Karpas-422 (cell line): ENCODE results near the gene ZNF619. TPM values are rescaled to one million over a fixed set of nuclear protein-coding genes. Genes with fewer than 3 reads are reported as not detected.

ENCODE experiments used
- DNase-seq: peaks from one replicate; pipeline ENCODE4 v3.0.0-alpha.2; 2015
- H2AFZ ChIP-seq: fragments of 200-600 bp; sonication (generic); 2 replicates; pipeline ENCODE4 v1.6.1; 2014; ENCODE audit warnings: antibody characterized with exemption, low read length, mixed read lengths
- H3K27ac ChIP-seq: fragments of 200-600 bp; sonication (generic); 2 replicates; pipeline ENCODE4 v1.5.1; 2014; ENCODE audit warnings: mild to moderate bottlenecking, low read length, moderate library complexity
- H3K27me3 ChIP-seq: fragments of 200-600 bp; sonication (generic); 2 replicates; pipeline ENCODE4 v1.6.1; 2014; ENCODE audit warnings: low read length, mixed read lengths
- H3K36me3 ChIP-seq: fragments of 200-600 bp; sonication (generic); 2 replicates; pipeline ENCODE4 v1.6.1; 2014; ENCODE audit warnings: low read length, mixed read lengths; ENCODE audit not compliant: insufficient read depth
- H3K4me1 ChIP-seq: fragments of 200-600 bp; sonication (generic); 2 replicates; pipeline ENCODE4 v1.6.1; 2014; ENCODE audit warnings: mild to moderate bottlenecking, low read length, mixed read lengths
- H3K4me2 ChIP-seq: fragments of 200-600 bp; sonication (generic); 2 replicates; pipeline ENCODE4 v1.6.1; 2014; ENCODE audit warnings: low read length, low read depth, mild to moderate bottlenecking; ENCODE audit not compliant: poor library complexity, severe bottlenecking
- H3K4me3 ChIP-seq: fragments of 200-600 bp; sonication (generic); 2 replicates; pipeline ENCODE4 v1.5.1; 2014; ENCODE audit warnings: mild to moderate bottlenecking, antibody characterized with exemption, low read length, mixed read lengths
- H3K79me2 ChIP-seq: fragments of 200-600 bp; sonication (generic); 2 replicates; pipeline ENCODE4 v1.6.1; 2014; ENCODE audit warnings: mild to moderate bottlenecking, low read length, mixed read lengths
- H3K9ac ChIP-seq: fragments of 200-600 bp; sonication (generic); 2 replicates; pipeline ENCODE4 v1.6.0; 2014; ENCODE audit warnings: low read length
- H3K9me2 ChIP-seq: fragments of 200-600 bp; sonication (generic), shearing (Covaris generic); replicated peaks from 2 replicates; pipeline ENCODE4 v1.6.0; 2014; ENCODE audit warnings: mild to moderate bottlenecking, low read length, moderate library complexity; ENCODE audit not compliant: insufficient read depth
- H3K9me3 ChIP-seq: fragments of 300-700, 200-600 bp; sonication (generic); 2 replicates; pipeline ENCODE4 v1.6.1; 2014; ENCODE audit warnings: low read length, mixed read lengths
- H4K20me1 ChIP-seq: fragments of 200-600 bp; sonication (generic); 2 replicates; pipeline ENCODE4 v1.6.1; 2014; ENCODE audit warnings: mild to moderate bottlenecking, antibody characterized with exemption, low read length, low read depth; ENCODE audit not compliant: insufficient read depth
- total RNA-seq: library from RNA; depleted of rRNA; stranded (reverse); fragments of >200 nt; shearing (Covaris generic); gene quantifications from 2 replicates; pipeline ENCODE4 v1.2.3, GENCODE V29; 2014; ENCODE audit warnings: low replicate concordance

The ZNF619 gene
- total RNA-seq, 1 experiment from 2014 or later: 13.3 TPM

DNA sequence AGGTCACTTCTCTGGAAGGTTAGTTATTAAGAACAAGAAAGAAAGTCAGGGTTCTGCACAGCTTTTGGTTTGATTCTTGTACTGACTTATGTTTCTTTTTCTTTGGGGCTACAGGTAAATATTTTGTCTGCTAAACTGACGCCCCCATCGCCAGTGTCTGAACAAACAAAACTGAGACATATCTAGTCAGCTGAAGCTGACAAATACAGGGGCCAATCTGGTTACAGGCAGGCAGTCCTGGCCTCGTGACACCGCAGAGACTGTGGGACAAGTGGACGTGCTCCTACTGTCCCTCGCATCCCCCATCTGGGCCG, 24.4 kb upstream of the ZNF619 start:
- DNase-seq: no peak
- no peaks in the 10 kb centered on the region for H3K27me3 ChIP-seq
- H2AFZ ChIP-seq: peak overlapping the region; percentile 89
- peaks cover 31% of the 10 kb centered on the region for H3K4me1 ChIP-seq
- H3K9me3 ChIP-seq: no peaks in the 10 kb centered on the region
- peak overlapping the region; percentile 80 for H3K4me3 ChIP-seq
- peak overlapping the region; percentile 74 for H3K9ac ChIP-seq
- H3K27ac ChIP-seq: no peak overlapping the region; the same call in 1 of the 2 replicates
- H3K36me3 ChIP-seq: no peaks in the 10 kb centered on the region
- H3K4me2 ChIP-seq: peak overlapping the region; percentile 85
- no peaks in the 10 kb centered on the region for H3K9me2 ChIP-seq
- H4K20me1 ChIP-seq: no peaks in the 10 kb centered on the region; the same call in 1 of the 2 replicates
- peaks cover 8% of the 10 kb centered on the region for H3K79me2 ChIP-seq

DNA sequence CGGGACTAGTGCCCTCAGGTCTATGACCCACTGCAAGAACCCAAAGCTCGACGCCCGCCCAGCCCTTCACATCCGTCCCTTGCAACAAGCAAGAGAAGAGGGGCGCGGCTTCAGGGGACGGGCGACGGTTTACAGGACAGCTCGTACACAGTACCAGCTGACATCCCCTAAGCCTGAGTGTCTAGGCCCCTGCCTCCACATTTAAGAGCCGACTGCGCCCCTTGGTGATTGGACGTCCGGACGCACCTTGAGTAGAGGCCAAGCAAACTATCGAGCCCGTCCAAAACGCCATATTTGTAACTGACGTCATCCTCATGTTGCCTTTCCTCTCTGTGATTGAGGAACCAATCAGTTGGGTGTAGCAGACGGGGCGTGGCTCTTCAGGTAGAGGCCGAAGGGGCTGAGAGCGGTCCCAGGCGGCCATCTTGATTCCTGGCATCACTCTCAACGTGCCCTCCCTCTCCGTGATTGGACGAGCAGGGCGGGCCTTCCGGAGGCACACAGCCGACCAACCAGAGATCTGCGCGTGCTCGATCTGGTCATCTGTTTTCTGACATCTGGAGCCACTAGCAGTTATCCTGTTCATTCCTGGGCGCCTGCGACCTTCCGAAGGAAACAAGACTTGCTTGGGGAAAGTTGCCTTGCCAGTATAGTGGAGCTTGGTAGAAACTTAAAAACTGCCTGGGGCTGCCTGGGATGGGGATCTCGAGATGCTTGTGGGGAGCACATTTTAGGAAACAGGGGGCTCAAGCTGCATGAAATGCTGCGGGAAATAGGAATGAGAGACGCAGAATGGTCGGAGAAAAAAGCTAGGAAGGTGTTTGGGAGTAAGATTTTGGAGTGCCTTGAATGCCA, 23.8 kb upstream of the ZNF619 start:
- Histone ChIP-seq H3K4me2 (peak overlapping the region; percentile 94), H3K9ac (peak overlapping the region; percentile 74), H3K36me3 (peaks cover 4% of the 10 kb centered on the region; the same call in 1 of the 2 replicates), H3K4me3 (peak overlapping the region; percentile 80), H2AFZ (peak overlapping the region; percentile 89), H3K4me1 (peaks cover 33% of the 10 kb centered on the region), H3K27me3 (no peaks in the 10 kb centered on the region), H3K9me2 (no peaks in the 10 kb centered on the region), H4K20me1 (peaks cover 5% of the 10 kb centered on the region; the same call in 1 of the 2 replicates), H3K9me3 (no peaks in the 10 kb centered on the region), H3K27ac (no peak overlapping the region; the same call in 1 of the 2 replicates), H3K79me2 (peaks cover 14% of the 10 kb centered on the region)
- DNase-seq: peak; percentile 99

DNA sequence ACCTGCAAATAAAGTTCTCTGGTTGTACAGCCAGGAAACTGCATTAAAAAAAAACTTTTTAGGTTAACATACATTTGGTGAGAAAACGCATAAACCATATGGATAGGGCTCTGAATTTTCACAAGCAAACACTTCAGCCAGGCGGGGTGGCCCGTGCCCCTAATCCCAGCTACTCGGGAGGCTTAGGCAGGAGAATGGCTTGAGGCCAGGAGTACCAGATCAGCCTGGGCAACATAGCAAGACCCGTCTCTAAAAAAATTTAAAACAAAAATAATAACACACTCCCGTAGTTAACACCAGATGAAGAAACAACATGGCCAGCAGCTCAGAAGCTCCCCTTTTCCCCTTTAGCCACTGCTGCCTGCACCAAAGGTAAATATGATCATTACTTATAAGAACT, 23.0 kb upstream of the ZNF619 start:
- H3K4me3 ChIP-seq: peak overlapping the region; percentile 80

DNA sequence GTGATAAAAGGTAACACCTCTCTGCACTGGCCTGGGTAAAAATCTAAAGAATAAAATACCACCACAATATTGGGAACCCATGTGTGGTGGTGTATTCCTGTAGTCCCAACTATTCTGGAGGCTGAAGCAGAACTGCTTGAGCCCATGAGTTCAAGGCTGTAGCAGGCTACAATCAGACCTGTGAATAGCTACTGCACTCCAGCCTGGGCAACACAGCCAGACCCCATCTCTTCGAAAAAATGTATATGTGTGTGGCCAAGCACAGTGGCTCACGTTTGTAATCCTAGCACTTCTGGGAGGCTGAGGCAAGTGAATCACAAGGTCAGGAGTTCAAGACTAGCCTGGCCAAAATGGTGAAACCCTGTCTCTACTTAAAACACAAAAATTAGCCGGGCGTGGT, 21.6 kb upstream of the ZNF619 start:
- H3K27ac ChIP-seq: no peak overlapping the region
- no peaks in the 10 kb centered on the region for H3K9me3 ChIP-seq
- H3K4me3 ChIP-seq: no peak overlapping the region
- peaks cover 13% of the 10 kb centered on the region; the same call in 1 of the 2 replicates for H4K20me1 ChIP-seq
- H3K27me3 ChIP-seq: no peaks in the 10 kb centered on the region
- DNase-seq: no peak
- H3K36me3 ChIP-seq: peaks cover 24% of the 10 kb centered on the region
- H3K9me2 ChIP-seq: no peaks in the 10 kb centered on the region
- peaks cover 45% of the 10 kb centered on the region for H3K4me1 ChIP-seq
- no peak overlapping the region for H3K4me2 ChIP-seq
- no peak overlapping the region for H2AFZ ChIP-seq
- peaks cover 31% of the 10 kb centered on the region for H3K79me2 ChIP-seq
- no peak overlapping the region for H3K9ac ChIP-seq

More for the DNA sequence above, 23.0 kb upstream of the ZNF619 start:
- Histone ChIP-seq H3K4me1 (peaks cover 41% of the 10 kb centered on the region), H3K79me2 (peaks cover 22% of the 10 kb centered on the region), H3K27me3 (no peaks in the 10 kb centered on the region), H3K9ac (peak overlapping the region; percentile 67), H3K9me3 (no peaks in the 10 kb centered on the region), H3K4me2 (peak overlapping the region; percentile 94), H3K9me2 (no peaks in the 10 kb centered on the region), H4K20me1 (peaks cover 13% of the 10 kb centered on the region; the same call in 1 of the 2 replicates), H2AFZ (no peak overlapping the region), H3K27ac (no peak overlapping the region), H3K36me3 (peaks cover 12% of the 10 kb centered on the region)
- DNase-seq: no peak

DNA sequence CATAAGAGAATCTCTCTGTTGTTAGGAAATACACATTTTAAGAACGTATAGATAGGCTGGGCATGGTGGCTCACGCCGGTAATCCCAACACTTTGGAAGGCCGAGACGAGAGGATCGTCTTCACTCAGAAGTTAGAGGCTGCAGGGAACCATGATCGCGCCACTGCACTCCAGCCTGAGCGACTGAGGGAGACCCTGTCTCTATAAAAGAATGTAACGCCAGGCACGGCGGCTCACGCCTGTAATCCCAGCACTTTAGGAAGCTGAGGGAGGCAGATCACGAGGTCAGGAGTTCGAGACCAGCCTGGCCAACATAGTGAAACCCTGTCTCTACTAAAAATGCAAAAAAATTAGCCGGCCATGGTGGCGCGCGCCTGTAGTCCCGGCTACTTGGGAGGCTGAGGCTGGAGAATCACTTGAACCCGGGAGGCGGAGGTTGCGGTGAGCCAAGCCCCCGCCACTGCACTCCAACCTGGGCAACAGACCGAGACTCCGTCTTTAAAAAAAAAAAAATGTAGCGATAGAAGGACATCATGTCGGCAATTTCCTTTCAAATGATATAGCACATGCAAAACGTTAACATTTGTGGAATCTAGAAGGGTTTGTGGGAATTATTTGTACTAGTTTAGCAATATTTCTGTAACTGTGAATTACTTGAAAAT, 20.5 kb upstream of the ZNF619 start:
- H4K20me1 ChIP-seq: peaks cover 13% of the 10 kb centered on the region; the same call in 1 of the 2 replicates
- no peaks in the 10 kb centered on the region for H3K9me2 ChIP-seq
- peak overlapping the region; percentile 77 for H3K4me3 ChIP-seq
- H3K27ac ChIP-seq: peak overlapping the region; percentile 79
- H3K4me1 ChIP-seq: peaks cover 45% of the 10 kb centered on the region
- H3K27me3 ChIP-seq: no peaks in the 10 kb centered on the region
- peak; percentile 31 for DNase-seq
- H3K4me2 ChIP-seq: peak overlapping the region; percentile 92
- H3K9me3 ChIP-seq: no peaks in the 10 kb centered on the region
- H3K36me3 ChIP-seq: peaks cover 33% of the 10 kb centered on the region
- peaks cover 31% of the 10 kb centered on the region for H3K79me2 ChIP-seq
- H2AFZ ChIP-seq: no peak overlapping the region
- peak overlapping the region; percentile 93 for H3K9ac ChIP-seq

DNA sequence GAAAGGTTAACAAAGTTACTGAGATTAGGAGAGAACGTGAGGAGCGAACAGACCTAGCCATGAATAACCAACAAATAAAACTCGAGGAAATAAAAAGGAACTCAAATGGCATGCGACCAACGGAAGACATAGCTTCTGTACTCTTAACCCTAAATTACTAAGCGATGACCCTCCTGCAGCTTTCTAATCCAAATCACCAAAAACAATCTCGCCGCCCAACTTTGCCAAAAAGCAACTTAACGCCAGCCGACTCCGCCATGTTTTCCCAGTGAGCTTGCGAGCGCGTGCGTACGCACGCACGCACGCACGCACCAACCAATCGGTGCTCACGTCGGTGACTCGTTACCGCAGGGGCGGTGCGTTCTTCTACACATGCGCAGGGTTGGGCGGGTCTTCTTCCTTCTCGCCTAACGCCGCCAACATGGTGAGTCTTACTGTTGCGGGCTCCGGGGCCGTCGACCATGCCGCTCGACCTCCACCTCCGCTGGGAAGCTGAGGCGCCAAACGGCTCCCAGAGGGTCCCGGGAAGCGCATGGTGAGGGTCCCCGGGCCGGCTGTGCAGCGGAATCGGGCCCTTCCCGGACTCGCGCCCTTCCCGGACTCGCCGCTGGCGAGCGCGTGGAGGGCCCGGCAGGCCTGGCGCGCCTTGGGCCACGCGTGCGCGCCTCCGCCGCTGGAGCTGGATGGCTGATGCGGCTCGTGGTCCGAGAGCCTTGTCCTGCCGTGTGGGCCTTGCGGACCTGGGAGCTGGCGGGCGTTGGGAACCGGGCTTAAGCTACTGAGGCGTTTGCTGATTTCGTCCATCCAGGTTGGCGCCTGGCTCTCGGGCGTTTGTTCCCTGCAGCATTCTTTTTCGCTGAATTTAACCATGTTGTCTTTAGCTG, 19.7 kb upstream of the ZNF619 start, which contains the start of gene RPL14:
Gene RPL14 (plus strand): TSS at position 400 of the 884 bp plus-strand sequence. CDS start 133 bp downstream, at position 533.
- Histone ChIP-seq H3K4me1 (peaks cover 37% of the 10 kb centered on the region), H3K36me3 (peaks cover 36% of the 10 kb centered on the region), H3K27ac (peak within 1 kb of the TSS; percentile 79), H2AFZ (no peak within 1 kb of the TSS), H3K4me3 (peak within 1 kb of the TSS; percentile 77), H3K27me3 (no peaks in the 10 kb centered on the region), H3K9me2 (no peaks in the 10 kb centered on the region), H3K4me2 (peak within 1 kb of the TSS; percentile 92), H3K9me3 (no peaks in the 10 kb centered on the region), H3K79me2 (peaks cover 31% of the 10 kb centered on the region), H4K20me1 (peaks cover 13% of the 10 kb centered on the region; the same call in 1 of the 2 replicates), H3K9ac (peak within 1 kb of the TSS; percentile 93)
- peak; percentile 98 for DNase-seq

DNA sequence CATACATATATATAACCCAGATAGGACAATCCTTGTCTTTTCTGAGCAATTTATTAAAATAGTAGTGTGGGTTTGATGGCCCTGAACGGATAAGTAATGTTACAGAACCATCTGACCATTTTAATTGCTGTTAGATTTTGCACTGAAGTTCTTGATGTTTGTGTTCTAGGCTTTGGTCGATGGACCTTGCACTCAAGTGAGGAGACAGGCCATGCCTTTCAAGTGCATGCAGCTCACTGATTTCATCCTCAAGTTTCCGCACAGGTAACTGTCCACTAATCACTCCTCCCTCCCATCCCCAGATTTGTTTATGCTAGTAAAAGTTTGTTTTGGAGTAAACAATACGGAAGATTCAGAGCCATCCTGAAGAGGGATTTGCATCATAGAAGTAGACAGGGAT, 18.4 kb upstream of the ZNF619 start:
- Histone ChIP-seq H3K9me3 (no peaks in the 10 kb centered on the region), H3K27ac (peak overlapping the region; percentile 64), H3K27me3 (no peaks in the 10 kb centered on the region), H2AFZ (no peak overlapping the region), H3K36me3 (peaks cover 44% of the 10 kb centered on the region), H3K9ac (peak overlapping the region; percentile 93), H4K20me1 (peaks cover 13% of the 10 kb centered on the region; the same call in 1 of the 2 replicates), H3K9me2 (no peaks in the 10 kb centered on the region), H3K4me2 (peak overlapping the region; percentile 92), H3K79me2 (peaks cover 31% of the 10 kb centered on the region), H3K4me1 (peaks cover 30% of the 10 kb centered on the region), H3K4me3 (peak overlapping the region; percentile 77)
- DNase-seq: no peak
